GM04503 (cell line): Measurements from ENCODE around the gene SLC22A6.

Experiments used
- DNase-seq: peaks from one replicate; pipeline ENCODE4 v3.0.0-alpha.2; 2012; ENCODE audit warnings: low read depth

Gene SLC22A6

DNA sequence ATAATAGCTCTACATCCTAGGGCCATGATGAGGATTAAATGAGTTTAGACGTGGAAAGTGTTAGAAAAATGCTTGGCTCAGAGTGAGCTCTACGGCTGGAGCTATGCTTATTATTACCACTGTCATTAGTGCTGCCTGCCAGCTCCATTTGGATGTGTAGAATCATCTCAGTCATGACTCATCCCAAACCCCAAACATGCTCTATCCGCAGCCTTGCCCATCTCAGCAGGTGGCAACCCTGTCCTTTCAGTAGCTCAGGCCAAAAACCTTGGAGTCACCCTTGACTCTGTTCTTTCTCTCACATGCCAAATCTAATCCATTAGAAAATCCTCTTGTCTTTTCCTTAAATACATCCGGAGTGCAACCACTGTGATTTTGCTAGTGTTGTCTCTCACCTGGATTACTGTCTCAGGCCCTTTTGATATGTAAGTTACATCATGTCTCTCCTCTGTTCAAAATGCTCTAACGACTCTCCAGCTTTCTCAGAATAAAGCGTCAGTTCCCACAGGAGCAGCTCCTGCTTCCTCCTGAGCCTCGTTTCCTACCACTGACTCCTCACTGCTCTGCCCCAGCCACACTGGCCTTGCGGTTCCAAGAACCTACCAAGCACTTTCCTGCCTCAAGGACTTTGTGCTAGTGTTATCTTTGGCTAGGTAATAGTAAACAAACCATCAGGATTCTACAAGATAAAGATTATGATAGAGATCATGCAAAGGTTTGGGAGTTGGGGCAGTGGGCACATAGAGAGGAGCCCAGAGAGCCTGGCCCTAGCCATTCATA is 53.1 kb downstream of the SLC22A6 start:
- no peak for DNase-seq

GRCh38 chr11:62930666-62931065 is 54.1 kb downstream of the SLC22A6 start:
- DNase-seq, result no peak

GRCh38 chr11:62930157-62930556 is 54.6 kb downstream of the SLC22A6 start:
- DNase-seq, result no peak

DNA sequence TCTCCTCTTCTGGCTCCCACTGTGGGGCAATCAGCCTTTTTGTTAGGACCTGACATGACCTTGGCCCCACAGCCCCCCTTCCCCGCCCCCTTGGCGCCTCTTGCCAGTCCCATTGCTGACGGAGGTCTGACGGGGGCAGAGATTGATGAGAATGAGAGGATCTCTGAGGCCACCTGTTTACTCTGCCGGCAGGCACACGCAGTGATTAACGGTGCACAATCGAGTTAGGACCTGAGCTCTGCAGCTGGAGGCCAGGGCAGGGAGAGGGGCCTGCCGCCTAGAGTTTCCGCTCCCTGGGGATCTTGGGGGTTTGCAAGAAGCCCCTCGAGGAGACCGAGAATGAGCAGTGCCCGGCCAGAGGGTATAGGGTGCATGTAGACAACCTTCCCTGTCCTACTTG is 56.8 kb downstream of the SLC22A6 start:
- no peak for DNase-seq

GRCh38 chr11:62926680-62927455 is 57.9 kb downstream of the SLC22A6 start:
- DNase-seq, result no peak
